Measurements from ENCODE around the gene CORO7. TPM values are rescaled to one million over a fixed set of nuclear protein-coding genes. Genes with fewer than 3 reads are reported as not detected.

CORO7 gene
- total and polyA plus RNA-seq, 7 donors = 3.4 to 7.9 (median 5.8) TPM

- H3K9me3 ChIP-seq = no peaks in the 10 kb centered on the region
- no peak for TF ChIP-seq CTCF (IDR thresholded peaks at IDR 0.05)
- intact Hi-C loops (cut with DNase I) = no loop called here
- WGBS, 3 donors = 91 to 93% (median 92%) methylated on average over 20 of the region's 20 CpGs
- no peak overlapping the region for H3K27ac ChIP-seq
- H3K36me3 ChIP-seq (ENCODE audit: insufficient read depth in 1 of 2, low read depth in 1 of 2) = peaks cover 0 to 6% of the 10 kb centered on the region in 2 donors
- H3K27me3 ChIP-seq (ENCODE audit: insufficient read depth in 3 of 3, low read length in 2 of 3) = no peaks in the 10 kb centered on the region
- H3K4me1 ChIP-seq = peaks cover 7% of the 10 kb centered on the region
- ATAC-seq (no peak), DNase-seq (no peak)
- H3K4me3 ChIP-seq = no peak overlapping the region
Measured at GRCh38 chr16:4354512-4355409, 61.6 kb downstream of the CORO7 start.

- intact Hi-C loops (cut with DNase I) = no loop called here
- H3K4me3 ChIP-seq = no peak overlapping the region
- H3K36me3 ChIP-seq (ENCODE audit: insufficient read depth in 1 of 2, low read depth in 1 of 2) = peaks cover 0 to 9% of the 10 kb centered on the region in 2 donors
- no peak for ATAC-seq
- peaks cover 12% of the 10 kb centered on the region for H3K4me1 ChIP-seq
- 82 to 90% (median 85%) methylated on average over 4 of the region's 4 CpGs for WGBS, 3 donors
- H3K9me3 ChIP-seq = no peaks in the 10 kb centered on the region
- H3K27me3 ChIP-seq (ENCODE audit: insufficient read depth in 3 of 3, low read length in 2 of 3) = no peaks in the 10 kb centered on the region
- no peak for DNase-seq
- TF ChIP-seq CTCF (IDR thresholded peaks at IDR 0.05) = no peak
- no peak overlapping the region for H3K27ac ChIP-seq
Measured at GRCh38 chr16:4353675-4354074, 62.7 kb downstream of the CORO7 start.

GRCh38 chr16:4352843-4353242, 63.6 kb downstream of the CORO7 start:
- no peaks in the 10 kb centered on the region for H3K9me3 ChIP-seq
- 88 to 94% (median 90%) methylated on average over 5 of the region's 5 CpGs for WGBS, 3 donors
- intact Hi-C loops (cut with DNase I) = no loop called here
- peaks cover 14% of the 10 kb centered on the region for H3K4me1 ChIP-seq
- no peak for TF ChIP-seq CTCF (IDR thresholded peaks at IDR 0.05)
- H3K27me3 ChIP-seq (ENCODE audit: insufficient read depth in 3 of 3, low read length in 2 of 3) = no peaks in the 10 kb centered on the region
- H3K27ac ChIP-seq = no peak overlapping the region
- ATAC-seq (no peak), DNase-seq (no peak)
- H3K4me3 ChIP-seq = no peak overlapping the region
- H3K36me3 ChIP-seq (ENCODE audit: insufficient read depth in 1 of 2, low read depth in 1 of 2) = peaks cover 0 to 9% of the 10 kb centered on the region in 2 donors

- no peak overlapping the region for H3K4me3 ChIP-seq
- ATAC-seq = no peak
- H3K4me1 ChIP-seq = peaks cover 24% of the 10 kb centered on the region
- peaks cover 0 to 9% of the 10 kb centered on the region in 2 donors for H3K36me3 ChIP-seq (ENCODE audit: insufficient read depth in 1 of 2, low read depth in 1 of 2)
- intact Hi-C loops (cut with DNase I) = no loop called here
- no peaks in the 10 kb centered on the region for H3K27me3 ChIP-seq (ENCODE audit: insufficient read depth in 3 of 3, low read length in 2 of 3)
- no peak for DNase-seq
- H3K9me3 ChIP-seq = no peaks in the 10 kb centered on the region
- TF ChIP-seq CTCF (IDR thresholded peaks at IDR 0.05) = no peak
- WGBS, 3 donors = 72 to 79% (median 72%) methylated on average over 7 of the region's 7 CpGs
- H3K27ac ChIP-seq = no peak overlapping the region
Measured at GRCh38 chr16:4351880-4352279, 64.5 kb downstream of the CORO7 start.

Data from psoas muscle (tissue), 8 donors.